Upper lobe of right lung (tissue), 1 donor: ENCODE results near the gene ALCAM. TPM values are rescaled to one million over a fixed set of nuclear protein-coding genes. Genes with fewer than 3 reads are reported as not detected.

Experiments used
- ATAC-seq: fragments of 200-7000 bp; cut with Tn5 transposase; one replicate; pipeline ENCODE4 v1.9.1; 2020; ENCODE audit warnings: mild to moderate bottlenecking, moderate library complexity
- DNase-seq: peaks from one replicate; pipeline ENCODE4 v3.0.0-alpha.2; 2020
- H3K27ac ChIP-seq: fragments of 200-600 bp; one replicate; pipeline ENCODE4 v1.8.0; 2022
- H3K27me3 ChIP-seq: fragments of 200-600 bp; one replicate; pipeline ENCODE4 v1.8.0; 2022; ENCODE audit warnings: mild to moderate bottlenecking
- H3K36me3 ChIP-seq: fragments of 200-600 bp; one replicate; pipeline ENCODE4 v1.8.0; 2022
- H3K4me1 ChIP-seq: fragments of 200-600 bp; one replicate; pipeline ENCODE4 v1.8.0; 2022
- H3K4me3 ChIP-seq: fragments of 200-600 bp; one replicate; pipeline ENCODE4 v1.8.0; 2022; ENCODE audit warnings: mild to moderate bottlenecking
- H3K9me3 ChIP-seq: fragments of 200-600 bp; one replicate; pipeline ENCODE4 v1.8.0; 2022
- intact Hi-C: fragments of 100-400 bp; cut with DNase I; formaldehyde crosslinking; loops from one replicate; pipeline ENCODE4 v1.11.0; 2022
- total RNA-seq: library from RNA; stranded (reverse); fragmentation: NEBNext Ultra II Directional; extraction: Animal tissue kit (Norgen Biotek cat#: 25700); gene quantifications from one replicate; pipeline ENCODE4 v1.2.1, GENCODE V29; 2021
- TF ChIP-seq, protein P1 (sequence below): fragments of 200-600 bp; IDR thresholded peaks from one replicate; pipeline ENCODE4 v1.8.0; 2022; ENCODE audit warnings: antibody characterized with exemption
- donor health status: DM: no; HTN: yes; CAD: no; lungs with severe emphysema.

ALCAM gene
- total RNA-seq, 1 donor from 2014 or later, result 202 TPM

DNA sequence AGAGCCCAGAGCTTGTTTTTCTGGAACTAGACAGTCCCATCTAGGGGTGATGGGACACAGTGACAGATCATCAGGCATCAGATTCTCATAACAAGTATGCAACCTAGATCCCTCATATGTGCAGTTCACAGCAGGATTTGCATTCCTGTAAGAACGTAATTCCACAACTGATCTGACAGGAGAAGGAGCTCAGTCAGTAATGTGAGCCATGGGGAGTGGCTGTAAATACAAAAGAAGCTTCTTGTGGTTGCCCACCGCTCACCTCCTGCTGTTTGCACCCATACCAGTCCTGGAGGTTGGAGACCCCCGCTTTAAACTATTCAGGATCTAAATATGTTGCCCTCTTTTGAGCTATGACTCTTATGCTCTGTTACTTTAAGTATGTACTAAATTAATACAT is 167.3 kb downstream of the ALCAM start:
- Histone ChIP-seq H3K4me3 (no peak overlapping the region), H3K36me3 (peaks cover 12% of the 10 kb centered on the region), H3K9me3 (no peaks in the 10 kb centered on the region), H3K27me3 (no peaks in the 10 kb centered on the region), H3K4me1 (no peaks in the 10 kb centered on the region), H3K27ac (no peak overlapping the region)
- DNase-seq, result no peak
- intact Hi-C loops, result no loop called here
- TF ChIP-seq, protein P1, sequence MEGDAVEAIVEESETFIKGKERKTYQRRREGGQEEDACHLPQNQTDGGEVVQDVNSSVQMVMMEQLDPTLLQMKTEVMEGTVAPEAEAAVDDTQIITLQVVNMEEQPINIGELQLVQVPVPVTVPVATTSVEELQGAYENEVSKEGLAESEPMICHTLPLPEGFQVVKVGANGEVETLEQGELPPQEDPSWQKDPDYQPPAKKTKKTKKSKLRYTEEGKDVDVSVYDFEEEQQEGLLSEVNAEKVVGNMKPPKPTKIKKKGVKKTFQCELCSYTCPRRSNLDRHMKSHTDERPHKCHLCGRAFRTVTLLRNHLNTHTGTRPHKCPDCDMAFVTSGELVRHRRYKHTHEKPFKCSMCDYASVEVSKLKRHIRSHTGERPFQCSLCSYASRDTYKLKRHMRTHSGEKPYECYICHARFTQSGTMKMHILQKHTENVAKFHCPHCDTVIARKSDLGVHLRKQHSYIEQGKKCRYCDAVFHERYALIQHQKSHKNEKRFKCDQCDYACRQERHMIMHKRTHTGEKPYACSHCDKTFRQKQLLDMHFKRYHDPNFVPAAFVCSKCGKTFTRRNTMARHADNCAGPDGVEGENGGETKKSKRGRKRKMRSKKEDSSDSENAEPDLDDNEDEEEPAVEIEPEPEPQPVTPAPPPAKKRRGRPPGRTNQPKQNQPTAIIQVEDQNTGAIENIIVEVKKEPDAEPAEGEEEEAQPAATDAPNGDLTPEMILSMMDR, result no peak
- ATAC-seq, result no peak

DNA sequence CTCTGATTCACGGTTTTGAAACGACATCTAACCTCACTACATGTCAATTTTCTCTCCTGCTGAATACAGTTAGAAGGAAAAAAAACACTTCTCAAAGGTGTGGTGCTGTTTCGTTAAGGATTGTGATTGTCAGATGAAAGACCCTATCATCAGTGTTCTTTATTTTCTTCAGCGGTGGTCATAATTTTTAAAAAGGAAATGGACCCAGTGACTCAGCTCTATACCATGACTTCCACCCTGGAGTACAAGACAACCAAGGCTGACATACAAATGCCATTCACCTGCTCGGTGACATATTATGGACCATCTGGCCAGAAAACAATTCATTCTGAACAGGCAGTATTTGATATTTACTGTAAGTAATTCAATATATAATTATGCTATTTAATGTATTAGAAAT is 167.8 kb downstream of the ALCAM start:
- ATAC-seq, result no peak
- TF ChIP-seq, protein P1, result no peak
- DNase-seq, result no peak

DNA sequence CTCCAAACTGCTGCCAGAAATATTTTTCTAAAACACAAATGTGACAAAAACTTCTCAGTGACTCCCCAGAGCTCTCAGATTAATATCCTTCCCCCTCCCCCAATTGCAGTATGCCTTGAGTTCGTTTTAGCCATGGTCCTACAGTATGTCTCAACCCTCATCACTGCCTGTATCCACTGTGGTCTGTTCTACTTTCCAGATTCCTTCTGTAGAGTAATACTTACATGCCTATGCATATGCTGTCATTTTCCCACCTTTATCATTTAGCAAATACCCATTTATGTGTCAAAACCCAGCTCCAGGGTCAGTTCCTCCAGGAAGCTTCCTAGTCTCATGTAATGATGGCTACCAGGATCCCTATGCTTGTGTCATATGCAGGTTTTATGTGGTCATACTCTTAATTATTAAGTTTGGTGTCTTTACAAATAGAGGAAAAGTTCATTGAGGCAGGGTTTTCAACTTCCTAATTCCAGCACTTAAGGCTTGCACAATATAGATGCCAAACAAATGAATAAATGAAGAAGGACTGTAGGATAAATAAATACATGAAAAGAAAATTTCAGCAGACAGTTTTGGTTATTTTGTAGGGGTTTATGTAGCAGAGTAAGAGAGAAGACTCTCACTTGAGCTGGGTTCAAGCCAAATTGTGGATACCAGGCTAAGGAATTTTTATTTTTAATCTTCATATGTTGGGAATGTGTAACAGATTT is 170.8 kb downstream of the ALCAM start:
- H3K4me1 ChIP-seq, result no peaks in the 10 kb centered on the region
- H3K27ac ChIP-seq, result no peak overlapping the region
- H3K9me3 ChIP-seq, result no peaks in the 10 kb centered on the region
- TF ChIP-seq, protein P1, result no peak
- DNase-seq, result no peak
- ATAC-seq, result no peak
- H3K27me3 ChIP-seq, result no peaks in the 10 kb centered on the region
- intact Hi-C loops, result no loop called here
- H3K36me3 ChIP-seq, result peaks cover 10% of the 10 kb centered on the region
- no peak overlapping the region for H3K4me3 ChIP-seq

More for the DNA sequence above, 167.8 kb downstream of the ALCAM start:
- Histone ChIP-seq H3K4me3 (no peak overlapping the region), H3K4me1 (no peaks in the 10 kb centered on the region), H3K27ac (no peak overlapping the region), H3K36me3 (peaks cover 12% of the 10 kb centered on the region), H3K27me3 (no peaks in the 10 kb centered on the region), H3K9me3 (no peaks in the 10 kb centered on the region)
- intact Hi-C loops, result no loop called here

DNA sequence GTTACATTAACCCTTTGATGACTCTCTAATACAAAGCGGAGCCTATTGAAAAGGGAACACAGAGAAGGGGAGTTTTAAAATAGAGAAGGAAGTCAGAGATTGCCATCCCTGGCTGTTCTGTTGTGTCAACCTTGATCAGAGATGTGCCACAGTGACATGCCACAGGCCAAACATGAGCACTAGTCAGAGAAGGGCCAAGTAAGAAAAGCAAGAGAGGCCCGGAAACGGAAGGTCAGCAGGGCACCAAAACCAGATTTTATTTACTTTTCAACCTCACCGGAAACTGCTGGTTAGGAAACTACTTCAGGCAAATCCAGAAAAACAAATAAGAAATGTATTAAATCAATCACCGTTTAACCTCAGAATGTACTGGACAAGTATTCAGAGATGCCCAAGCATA is 171.8 kb downstream of the ALCAM start:
- TF ChIP-seq, protein P1, result no peak
- Histone ChIP-seq H3K9me3 (no peaks in the 10 kb centered on the region), H3K27ac (no peak overlapping the region), H3K36me3 (peaks cover 15% of the 10 kb centered on the region), H3K4me1 (no peaks in the 10 kb centered on the region), H3K27me3 (no peaks in the 10 kb centered on the region), H3K4me3 (no peak overlapping the region)
- DNase-seq, result no peak
- intact Hi-C loops, result no loop called here
- ATAC-seq, result peak; percentile 32

DNA sequence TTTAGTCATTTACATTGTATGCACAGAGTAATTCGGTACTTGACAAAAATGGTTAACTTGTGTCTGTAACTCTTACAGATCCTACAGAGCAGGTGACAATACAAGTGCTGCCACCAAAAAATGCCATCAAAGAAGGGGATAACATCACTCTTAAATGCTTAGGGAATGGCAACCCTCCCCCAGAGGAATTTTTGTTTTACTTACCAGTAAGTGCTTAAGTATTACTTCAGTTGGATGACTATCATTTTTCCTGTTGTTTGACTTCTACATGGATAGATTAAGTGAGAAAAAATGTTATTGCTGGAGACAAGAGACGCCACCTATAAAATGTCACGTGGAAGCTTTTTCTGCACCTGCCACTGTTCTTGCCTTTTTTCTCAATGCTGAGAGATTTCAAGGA is 173.2 kb downstream of the ALCAM start:
- Histone ChIP-seq H3K4me1 (no peaks in the 10 kb centered on the region), H3K9me3 (no peaks in the 10 kb centered on the region), H3K27me3 (no peaks in the 10 kb centered on the region), H3K27ac (no peak overlapping the region), H3K36me3 (peaks cover 24% of the 10 kb centered on the region), H3K4me3 (no peak overlapping the region)
- intact Hi-C loops, result no loop called here
- DNase-seq, result no peak
- TF ChIP-seq, protein P1, result no peak
- ATAC-seq, result peak; percentile 55
